ENCODE results near the gene MTRFR. TPM values are rescaled to one million over a fixed set of nuclear protein-coding genes. Genes with fewer than 3 reads are reported as not detected.
A peak's percentile ranks its signal among the peaks of the same experiment; 100 is the strongest.

MTRFR gene
- total RNA-seq, 1 donor from 2014 or later, result 15.1 TPM

- Mint-ChIP-seq H3K27me3 (no peaks in the 10 kb centered on the region), H3K27ac (peak overlapping the region; percentile 99), H3K9me3 (ENCODE audit: low read depth) (no peaks in the 10 kb centered on the region), H3K4me3 (ENCODE audit: low read depth) (peak overlapping the region; percentile 95), H3K36me3 (ENCODE audit: insufficient read depth) (peaks cover 9% of the 10 kb centered on the region), H3K4me1 (ENCODE audit: low read depth) (peaks cover 19% of the 10 kb centered on the region)
- peak; percentile 69 for DNase-seq (ENCODE audit: low spot score, unreplicated experiment)
- TF ChIP-seq CTCF (IDR thresholded peaks at IDR 0.05; ENCODE audit: unreplicated experiment), result peak; percentile 50
Observed at GRCh38 chr12:123269395-123269892, 36.2 kb downstream of the MTRFR start.

GRCh38 chr12:123269896-123270213 lies 36.6 kb downstream of the MTRFR start:
- H3K4me3 Mint-ChIP-seq (ENCODE audit: low read depth), result peak overlapping the region; percentile 95
- no peaks in the 10 kb centered on the region for H3K9me3 Mint-ChIP-seq (ENCODE audit: low read depth)
- no peaks in the 10 kb centered on the region for H3K27me3 Mint-ChIP-seq
- DNase-seq (ENCODE audit: low spot score, unreplicated experiment), result no peak
- peak overlapping the region; percentile 99 for H3K27ac Mint-ChIP-seq
- H3K36me3 Mint-ChIP-seq (ENCODE audit: insufficient read depth), result peaks cover 5% of the 10 kb centered on the region
- TF ChIP-seq CTCF (IDR thresholded peaks at IDR 0.05; ENCODE audit: unreplicated experiment), result no peak
- H3K4me1 Mint-ChIP-seq (ENCODE audit: low read depth), result peaks cover 19% of the 10 kb centered on the region

GRCh38 chr12:123270214-123271000 lies 37.2 kb downstream of the MTRFR start:
- H3K27ac Mint-ChIP-seq, result peak overlapping the region; percentile 99
- no peaks in the 10 kb centered on the region for H3K9me3 Mint-ChIP-seq (ENCODE audit: low read depth)
- no peaks in the 10 kb centered on the region for H3K27me3 Mint-ChIP-seq
- H3K4me1 Mint-ChIP-seq (ENCODE audit: low read depth), result peaks cover 19% of the 10 kb centered on the region
- H3K36me3 Mint-ChIP-seq (ENCODE audit: insufficient read depth), result peaks cover 2% of the 10 kb centered on the region
- H3K4me3 Mint-ChIP-seq (ENCODE audit: low read depth), result peak overlapping the region; percentile 95
- TF ChIP-seq CTCF (IDR thresholded peaks at IDR 0.05; ENCODE audit: unreplicated experiment), result no peak
- DNase-seq (ENCODE audit: low spot score, unreplicated experiment), result no peak

- DNase-seq (ENCODE audit: low spot score, unreplicated experiment), result peak; percentile 63
- Mint-ChIP-seq H3K9me3 (ENCODE audit: low read depth) (no peaks in the 10 kb centered on the region), H3K27me3 (no peaks in the 10 kb centered on the region), H3K4me3 (ENCODE audit: low read depth) (no peak overlapping the region), H3K4me1 (ENCODE audit: low read depth) (peaks cover 19% of the 10 kb centered on the region), H3K27ac (no peak overlapping the region), H3K36me3 (ENCODE audit: insufficient read depth) (peaks cover 2% of the 10 kb centered on the region)
- TF ChIP-seq CTCF (IDR thresholded peaks at IDR 0.05; ENCODE audit: unreplicated experiment), result peak; percentile 58
Observed at GRCh38 chr12:123271001-123271668, 37.9 kb downstream of the MTRFR start.

- DNase-seq (ENCODE audit: low spot score, unreplicated experiment), result no peak
- Mint-ChIP-seq H3K27me3 (no peaks in the 10 kb centered on the region), H3K4me1 (ENCODE audit: low read depth) (peaks cover 12% of the 10 kb centered on the region), H3K9me3 (ENCODE audit: low read depth) (no peaks in the 10 kb centered on the region), H3K27ac (peak overlapping the region; percentile 73), H3K36me3 (ENCODE audit: insufficient read depth) (no peaks in the 10 kb centered on the region), H3K4me3 (ENCODE audit: low read depth) (peak overlapping the region; percentile 80)
- no peak for TF ChIP-seq CTCF (IDR thresholded peaks at IDR 0.05; ENCODE audit: unreplicated experiment)
Observed at GRCh38 chr12:123273166-123273565, 39.9 kb downstream of the MTRFR start.

All from progenitor cell of endocrine pancreas (in vitro differentiated cells).